WTC11 (cell line): ENCODE data around the gene ZNF699.

ENCODE experiments used
- ATF3 ChIP-seq: sonication (generic); formaldehyde crosslinking; conservative IDR thresholded peaks from 2 replicates; pipeline ENCODE4 v1.8.1; 2022; ENCODE audit warnings: mild to moderate bottlenecking, missing genetic modification reagents
- CBFB ChIP-seq: sonication (generic); formaldehyde crosslinking; IDR thresholded peaks from 2 replicates; pipeline ENCODE4 v1.8.1; 2022; ENCODE audit warnings: mild to moderate bottlenecking, low read depth, missing genetic modification reagents
- CREB1 ChIP-seq: sonication (generic); formaldehyde crosslinking; IDR thresholded peaks from 2 replicates; pipeline ENCODE4 v1.8.0; 2023; ENCODE audit warnings: mild to moderate bottlenecking, missing genetic modification reagents
- CTCF ChIP-seq: fragments of 200-600 bp; IDR thresholded peaks from 2 replicates; pipeline ENCODE4 v1.8.0; 2022; ENCODE audit warnings: antibody characterized with exemption
- GABPB1 ChIP-seq: sonication (generic); formaldehyde crosslinking; IDR thresholded peaks from 2 replicates; pipeline ENCODE4 v1.8.1; 2023; ENCODE audit warnings: mild to moderate bottlenecking, missing genetic modification reagents
- IRF1 ChIP-seq: sonication (generic); formaldehyde crosslinking; IDR thresholded peaks from 2 replicates; pipeline ENCODE4 v1.8.0; 2023; ENCODE audit warnings: missing genetic modification reagents
- KAT7 ChIP-seq: sonication (generic); formaldehyde crosslinking; IDR thresholded peaks from 2 replicates; pipeline ENCODE4 v1.8.1; 2023; ENCODE audit warnings: missing genetic modification reagents, mild to moderate bottlenecking, borderline replicate concordance
- MYBL2 ChIP-seq: sonication (generic); formaldehyde crosslinking; IDR thresholded peaks from 2 replicates; pipeline ENCODE4 v1.8.1; 2023; ENCODE audit warnings: mild to moderate bottlenecking, moderate library complexity, missing genetic modification reagents
- NFYB ChIP-seq: sonication (generic); formaldehyde crosslinking; conservative IDR thresholded peaks from 2 replicates; pipeline ENCODE4 v1.8.0; 2022; ENCODE audit warnings: low read depth, missing genetic modification reagents
- TEAD4 ChIP-seq: sonication (generic); formaldehyde crosslinking; IDR thresholded peaks from 2 replicates; pipeline ENCODE4 v1.8.0; 2022; ENCODE audit warnings: mild to moderate bottlenecking, missing genetic modification reagents
- ZBTB21 ChIP-seq: sonication (generic); formaldehyde crosslinking; IDR thresholded peaks from 2 replicates; pipeline ENCODE4 v1.8.1; 2023; ENCODE audit warnings: mild to moderate bottlenecking, missing genetic modification reagents, borderline replicate concordance
- ZNF263 ChIP-seq: sonication (generic); formaldehyde crosslinking; IDR thresholded peaks from 2 replicates; pipeline ENCODE4 v1.8.1; 2022; ENCODE audit warnings: low read depth, mild to moderate bottlenecking, moderate library complexity, missing genetic modification reagents
- ZNF416 ChIP-seq: fragments of 250-450 bp; sonication (Bioruptor Pico); IDR thresholded peaks from 2 replicates; pipeline ENCODE4 v1.9.0; 2021; ENCODE audit warnings: mild to moderate bottlenecking, inconsistent platforms
- ZSCAN18 ChIP-seq: fragments of 250-450 bp; sonication (Bioruptor Pico); IDR thresholded peaks from 2 replicates; pipeline ENCODE4 v2.1.2; 2022; ENCODE audit warnings: mild to moderate bottlenecking, moderate library complexity

- no peak for TF ChIP-seq CREB1 (CRISPR knock-in tag)
- TF ChIP-seq ATF3 (CRISPR knock-in tag): no peak
- no peak for TF ChIP-seq GABPB1
- no peak for TF ChIP-seq NFYB
- no peak for TF ChIP-seq CTCF
- TF ChIP-seq ZNF263 (CRISPR knock-in tag): no peak
- no peak for TF ChIP-seq ZSCAN18 (CRISPR knock-in tag)
- no peak for TF ChIP-seq TEAD4 (CRISPR knock-in tag)
- TF ChIP-seq IRF1 (CRISPR knock-in tag): no peak
- no peak for TF ChIP-seq KAT7 (CRISPR knock-in tag)
- no peak for TF ChIP-seq MYBL2 (CRISPR knock-in tag)
- TF ChIP-seq ZNF416 (CRISPR knock-in tag): no peak
- TF ChIP-seq ZBTB21: no peak
- no peak for TF ChIP-seq CBFB (CRISPR knock-in tag)
Measured at GRCh38 chr19:9348253-9348652, 38.6 kb upstream of the ZNF699 start.
